GM21526 (cell line): ENCODE results near the gene SPRED3.
A peak's percentile ranks its signal among the peaks of the same experiment; 100 is the strongest.

Experiments
- ATAC-seq: cut with Tn5 transposase; IDR thresholded peaks from one replicate; pipeline ENCODE4 v1.9.1; 2021; ENCODE audit warnings: moderate library complexity; ENCODE audit not compliant: unreplicated experiment, low FRiP score

The SPRED3 gene

DNA sequence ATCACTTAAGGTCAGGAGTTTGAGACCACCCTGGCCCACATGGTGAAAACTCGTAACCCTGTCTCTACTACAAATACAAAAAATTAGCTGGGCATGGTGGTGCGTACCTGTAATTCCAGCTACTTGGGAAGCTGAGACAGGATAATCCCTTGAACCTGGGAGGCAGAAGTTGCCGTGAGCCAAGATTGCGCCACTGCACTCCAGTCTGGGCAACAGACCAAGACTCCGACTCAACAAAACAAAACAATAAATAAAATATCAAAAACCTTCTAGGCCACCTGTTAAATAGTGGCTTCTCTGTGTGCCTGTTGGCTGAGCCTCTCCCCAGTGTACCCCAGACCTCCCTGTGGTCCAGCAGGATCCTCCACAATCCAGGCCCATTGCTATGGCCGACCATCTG is 17.4 kb upstream of the SPRED3 start:
- no peak for ATAC-seq

DNA sequence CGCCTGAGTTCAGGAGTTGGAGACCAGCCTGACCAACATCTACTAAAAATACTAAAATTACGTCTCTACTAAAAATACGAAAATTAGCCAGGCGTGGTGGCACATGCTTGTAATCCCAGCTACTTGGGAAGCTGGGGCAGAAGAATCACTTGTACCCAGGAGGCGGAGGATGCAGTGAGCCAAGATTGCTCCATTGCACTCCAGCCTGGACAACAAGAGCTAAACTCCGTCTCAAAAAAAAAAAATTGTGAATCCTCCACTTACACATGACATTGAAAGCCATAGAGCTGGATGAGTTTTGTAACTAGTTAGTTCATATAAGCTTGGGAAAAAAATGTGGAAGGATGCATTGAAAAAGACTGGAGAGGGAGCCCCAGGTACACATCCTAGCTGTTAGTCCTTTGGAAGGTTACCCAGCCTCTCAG is 14.6 kb upstream of the SPRED3 start:
- no peak for ATAC-seq

DNA sequence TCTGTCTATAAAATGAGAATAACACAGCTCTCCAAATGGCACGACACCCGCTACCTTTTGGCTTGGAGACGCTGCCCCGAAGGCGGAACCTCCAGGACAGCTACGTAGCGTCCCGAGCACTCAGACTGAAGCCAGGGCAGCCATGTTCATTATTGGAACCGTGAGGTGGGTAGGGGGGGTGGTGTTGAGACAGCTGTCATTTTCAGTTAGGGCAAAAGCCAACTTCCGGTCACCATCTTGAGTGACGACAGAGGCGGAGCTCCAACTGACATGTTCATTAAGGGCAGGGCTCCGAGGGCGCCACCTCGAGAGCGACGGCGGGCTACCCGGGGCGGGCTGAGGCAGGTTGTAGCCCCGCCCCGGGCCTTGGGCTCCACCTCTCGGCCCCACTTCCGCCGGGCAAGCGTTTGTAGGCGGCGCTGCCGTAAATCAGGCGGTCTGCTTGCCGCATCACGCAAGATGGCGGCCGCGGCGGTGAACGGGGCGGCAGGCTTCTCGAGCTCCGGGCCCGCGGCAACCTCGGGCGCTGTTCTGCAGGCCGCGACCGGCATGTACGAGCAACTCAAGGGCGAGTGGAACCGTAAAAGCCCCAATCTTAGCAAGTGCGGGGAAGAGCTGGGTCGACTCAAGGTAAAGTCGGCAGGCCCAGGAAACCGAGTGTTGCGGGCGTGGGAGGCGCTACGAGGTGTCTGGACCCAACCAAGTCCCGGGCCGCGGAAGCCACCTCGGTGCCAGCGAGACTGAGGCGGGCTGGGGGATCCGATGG is 14.0 kb upstream of the SPRED3 start, which contains the start of gene PSMD8:
Gene PSMD8 (plus strand): TSS at position 240 of the 766 bp plus-strand sequence. CDS start 31 bp downstream, at position 271.
- ATAC-seq, result peak; percentile 89

DNA sequence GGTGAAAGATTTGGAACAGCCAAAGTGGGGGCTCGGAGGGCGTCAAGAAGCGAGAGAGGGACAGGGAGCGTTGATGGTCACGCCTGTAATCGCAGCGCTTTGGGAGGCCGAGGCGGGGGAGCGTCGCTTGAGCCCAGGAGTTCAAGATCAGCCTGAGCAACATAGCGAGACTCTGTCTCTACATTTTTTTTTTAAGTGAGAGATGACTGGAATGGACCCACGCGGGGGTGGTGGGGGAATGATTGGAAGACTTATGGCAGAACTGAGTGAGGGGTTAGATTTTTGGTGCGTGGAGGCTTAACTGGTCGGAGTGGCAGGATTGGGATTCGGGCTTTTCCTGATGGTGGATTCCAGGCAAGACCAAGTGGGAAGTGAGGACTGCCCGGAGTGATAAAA is 13.4 kb upstream of the SPRED3 start:
- ATAC-seq, result no peak

DNA sequence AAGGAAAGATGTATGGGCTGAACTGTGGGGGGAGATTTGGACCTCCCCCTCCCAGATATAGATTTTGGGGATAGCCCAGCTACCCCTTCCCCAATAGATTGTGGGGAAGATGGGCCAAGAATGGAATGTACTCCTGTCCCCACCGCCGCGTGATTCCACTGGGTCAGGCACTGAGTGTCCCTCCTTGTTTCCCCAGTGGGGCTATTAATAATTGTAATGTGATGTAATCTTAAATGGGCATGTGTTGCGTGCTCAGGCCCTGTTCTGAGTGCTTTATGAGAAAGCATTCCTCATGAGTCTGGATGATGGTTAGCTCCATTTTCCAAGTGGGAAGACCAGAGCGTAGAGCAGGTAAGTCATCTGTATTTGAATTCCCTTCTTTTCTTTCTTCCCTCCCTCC is 12.7 kb upstream of the SPRED3 start:
- no peak for ATAC-seq

DNA sequence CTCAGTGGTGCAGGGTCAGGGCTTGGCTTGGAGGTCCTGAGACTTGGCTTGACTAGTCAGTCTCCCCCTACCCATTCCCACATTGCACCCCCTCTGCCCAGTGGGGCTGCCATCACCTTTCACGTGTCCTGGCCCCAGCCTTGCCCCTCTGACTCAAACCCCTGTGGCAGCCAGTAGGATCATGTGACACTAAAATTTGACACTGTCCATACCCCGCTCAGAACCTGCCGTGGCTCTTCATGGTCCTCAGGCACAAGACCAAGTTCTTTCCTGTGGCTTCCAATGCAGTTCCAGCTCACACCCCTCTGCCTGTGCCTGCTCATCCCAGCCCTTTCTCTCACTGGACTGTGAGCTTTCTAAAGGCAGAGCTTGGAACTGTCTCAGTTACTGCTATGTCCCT is 11.9 kb upstream of the SPRED3 start:
- no peak for ATAC-seq

DNA sequence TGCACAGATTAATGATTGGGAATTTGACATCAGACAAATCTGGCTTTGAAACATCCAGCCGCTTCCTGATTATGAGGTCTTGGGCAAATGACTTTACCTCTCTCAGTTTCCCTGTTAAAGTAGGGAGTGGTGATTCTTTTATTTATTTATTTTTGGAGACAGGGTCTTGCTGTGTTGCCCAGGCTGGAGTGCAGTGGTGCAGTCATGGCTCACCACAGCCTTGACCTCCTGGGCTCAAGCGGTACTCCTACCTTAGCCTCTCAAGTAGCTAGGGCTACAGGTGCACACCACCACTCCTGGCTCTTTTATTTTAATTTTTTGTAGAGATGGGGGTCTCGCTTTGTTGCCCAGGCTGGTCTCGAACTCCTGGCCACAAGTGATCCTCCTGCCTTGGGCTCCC is 11.4 kb upstream of the SPRED3 start:
- ATAC-seq, result no peak

DNA sequence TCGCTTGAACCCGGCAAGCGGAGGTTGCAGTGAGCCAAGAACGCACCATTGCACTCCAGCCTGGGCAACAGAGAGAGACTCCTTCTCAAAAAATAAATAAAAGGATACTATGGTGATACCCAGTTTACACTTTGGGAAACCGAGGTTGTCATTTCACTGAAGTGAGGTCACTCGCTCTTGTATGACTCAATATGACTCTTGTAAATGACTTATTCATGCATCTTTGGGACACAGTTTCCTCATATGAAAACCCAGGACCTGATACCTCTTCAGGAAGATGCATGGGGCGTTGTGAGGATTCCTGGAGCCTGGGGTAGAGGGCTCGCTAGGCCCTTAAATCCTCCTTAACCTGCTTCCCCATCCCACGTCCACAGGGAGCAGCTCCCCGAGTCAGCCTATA is 9.6 kb upstream of the SPRED3 start:
- no peak for ATAC-seq

DNA sequence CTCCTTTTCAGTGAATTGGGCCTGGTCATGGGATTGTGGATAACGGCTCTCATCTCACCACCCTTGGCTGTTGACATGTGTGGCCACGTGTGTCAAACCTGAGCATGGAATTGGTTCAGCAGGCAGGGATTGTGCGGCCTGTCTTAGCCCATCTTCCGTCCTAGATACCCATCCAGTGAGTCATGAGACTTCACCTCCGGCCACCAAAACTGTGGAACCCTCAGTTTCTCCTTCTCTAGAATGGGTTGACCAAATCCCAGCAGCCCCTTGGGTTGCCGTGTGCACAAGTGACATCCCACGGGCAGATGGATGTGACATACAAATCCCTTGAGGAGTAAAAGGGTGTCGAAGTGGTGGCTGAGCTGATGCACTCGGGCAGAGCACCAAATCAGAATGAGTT is 7.4 kb upstream of the SPRED3 start:
- no peak for ATAC-seq

DNA sequence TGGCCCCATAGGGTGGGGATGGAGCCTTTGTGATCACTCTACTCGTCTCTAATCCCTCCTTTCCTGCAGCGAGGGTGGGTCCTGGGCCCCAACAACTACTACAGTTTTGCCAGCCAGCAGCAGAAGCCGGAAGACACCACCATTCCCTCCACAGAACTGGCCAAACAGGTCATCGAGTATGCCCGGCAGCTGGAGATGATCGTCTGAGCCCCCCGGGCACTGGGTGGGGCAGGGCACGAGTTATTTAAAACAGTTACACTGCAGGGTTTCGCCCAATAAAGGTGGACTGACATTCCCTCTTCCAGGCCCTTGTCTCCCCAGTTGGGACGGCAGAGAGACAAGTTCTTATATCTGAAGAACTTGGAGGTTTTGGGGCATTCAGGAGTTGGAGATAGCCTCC is 5.3 kb upstream of the SPRED3 start:
- ATAC-seq, result no peak

DNA sequence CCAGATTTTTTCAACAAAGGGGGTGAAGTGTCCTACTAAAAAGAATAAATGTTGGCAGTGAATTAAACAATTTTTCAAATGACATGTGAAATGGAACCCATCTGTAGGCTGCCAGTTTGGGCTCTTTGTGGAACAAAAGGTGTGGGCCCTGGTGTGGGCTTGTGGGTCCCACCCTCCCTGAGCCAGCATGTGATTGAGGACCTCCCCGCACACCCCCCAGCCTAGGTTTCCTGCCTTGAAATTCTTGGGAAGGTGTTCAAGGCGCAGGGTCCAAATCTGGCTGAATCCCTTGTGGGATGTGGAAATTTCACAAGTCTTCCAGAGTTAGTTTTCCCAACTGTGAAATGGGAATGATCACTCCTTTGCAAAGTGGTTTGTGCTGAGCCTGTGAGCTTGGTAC is 4.8 kb upstream of the SPRED3 start:
- ATAC-seq, result no peak

DNA sequence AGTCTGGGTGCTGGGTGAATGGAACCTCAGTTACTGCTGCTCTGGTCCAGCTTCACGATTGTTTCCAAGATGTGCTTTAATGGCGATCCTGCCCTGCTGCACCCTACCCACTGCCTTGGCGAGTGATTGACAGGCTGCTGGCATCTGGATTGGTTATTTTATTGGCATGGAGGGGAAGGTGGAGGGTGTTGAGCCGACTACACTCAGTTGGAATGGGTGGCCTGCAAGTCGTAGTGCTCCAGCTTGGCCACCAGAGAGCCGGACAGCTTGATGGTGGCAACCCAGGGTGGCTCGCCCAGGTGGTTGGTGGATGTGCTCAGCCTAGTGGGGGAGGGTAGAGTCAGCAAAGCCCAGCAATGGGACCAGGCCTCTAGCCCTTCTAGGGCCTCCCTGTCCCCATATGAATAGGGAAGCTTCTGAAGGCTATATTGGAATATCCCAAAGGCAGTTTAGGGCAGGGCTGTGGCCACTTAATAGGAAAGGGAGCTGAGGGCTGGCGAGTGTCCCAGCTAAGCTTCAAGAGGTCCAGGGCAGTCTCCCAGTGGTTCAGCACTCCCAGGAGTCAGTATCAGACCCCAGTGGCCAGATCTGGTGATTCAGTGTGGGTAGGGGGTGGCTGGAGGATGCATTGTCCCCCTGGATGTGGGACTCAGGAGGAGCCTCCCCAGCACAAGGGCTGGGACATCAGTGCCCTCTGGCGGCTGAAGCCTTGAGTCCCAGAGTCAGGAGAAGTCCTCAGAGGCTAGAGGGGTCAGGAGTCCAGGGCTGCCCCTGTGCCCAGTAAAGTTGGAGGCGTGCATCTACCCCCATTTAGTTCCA is 4.1 kb upstream of the SPRED3 start:
- ATAC-seq, result no peak

DNA sequence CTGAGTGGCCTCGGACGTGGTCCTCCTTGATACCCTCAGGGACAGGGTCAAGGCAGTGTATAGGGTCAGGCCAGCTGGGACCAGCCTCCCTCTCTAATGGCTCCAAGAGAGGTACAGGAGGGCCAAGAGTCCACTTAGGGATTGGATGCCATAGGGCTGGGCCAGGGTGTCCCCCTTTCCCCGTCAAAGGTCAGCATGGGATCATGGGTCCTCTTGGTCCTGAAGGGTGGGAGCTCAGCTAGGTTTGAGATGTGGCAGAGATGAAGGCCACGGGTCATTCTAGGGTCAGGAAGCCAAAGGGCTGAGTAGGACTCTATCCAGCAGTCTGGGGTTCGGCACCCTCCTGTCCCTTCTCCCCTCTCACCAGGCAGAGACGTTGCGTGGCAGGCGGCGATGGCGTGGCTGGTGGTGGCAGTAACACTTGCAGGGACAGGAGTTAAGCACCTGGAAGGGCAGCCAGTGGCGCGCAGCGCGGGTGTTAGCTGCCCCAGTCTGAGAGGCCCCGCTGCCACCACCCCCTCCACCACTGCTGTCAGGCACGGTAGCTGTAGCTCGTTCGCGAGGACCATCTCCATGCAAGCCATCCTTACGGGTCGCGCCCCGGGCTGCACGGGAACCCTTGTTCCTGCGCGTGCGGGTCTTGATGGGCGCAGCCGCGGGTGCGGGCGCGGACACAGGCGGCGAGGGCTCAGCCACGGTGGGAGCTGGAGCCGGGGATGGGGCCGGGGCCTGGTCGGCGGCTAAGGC is 3.3 kb upstream of the SPRED3 start:
- ATAC-seq, result no peak

DNA sequence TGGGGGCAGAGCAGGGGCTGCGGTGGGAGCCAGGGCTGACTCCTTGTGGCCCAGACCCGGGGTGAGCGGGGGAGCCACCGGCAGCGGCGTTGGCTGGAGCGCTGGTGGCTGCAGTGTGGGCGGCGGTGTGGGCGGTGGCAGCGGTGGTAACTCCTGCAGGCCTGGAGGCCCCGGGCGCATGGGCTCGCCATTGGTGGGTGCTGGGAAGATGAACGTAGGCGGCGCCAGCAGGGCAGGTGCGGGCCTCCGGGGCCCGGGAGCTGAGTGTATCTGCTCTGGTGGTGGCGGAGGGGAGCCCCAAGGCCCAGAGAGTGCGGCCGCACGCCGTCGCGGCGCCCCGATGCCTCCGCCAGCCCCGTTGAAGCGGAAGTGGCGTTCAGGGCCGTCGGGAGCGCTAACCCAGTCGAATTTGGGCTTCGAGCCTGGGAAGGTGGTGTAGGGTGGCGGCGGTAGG is 2.7 kb upstream of the SPRED3 start:
- no peak for ATAC-seq

DNA sequence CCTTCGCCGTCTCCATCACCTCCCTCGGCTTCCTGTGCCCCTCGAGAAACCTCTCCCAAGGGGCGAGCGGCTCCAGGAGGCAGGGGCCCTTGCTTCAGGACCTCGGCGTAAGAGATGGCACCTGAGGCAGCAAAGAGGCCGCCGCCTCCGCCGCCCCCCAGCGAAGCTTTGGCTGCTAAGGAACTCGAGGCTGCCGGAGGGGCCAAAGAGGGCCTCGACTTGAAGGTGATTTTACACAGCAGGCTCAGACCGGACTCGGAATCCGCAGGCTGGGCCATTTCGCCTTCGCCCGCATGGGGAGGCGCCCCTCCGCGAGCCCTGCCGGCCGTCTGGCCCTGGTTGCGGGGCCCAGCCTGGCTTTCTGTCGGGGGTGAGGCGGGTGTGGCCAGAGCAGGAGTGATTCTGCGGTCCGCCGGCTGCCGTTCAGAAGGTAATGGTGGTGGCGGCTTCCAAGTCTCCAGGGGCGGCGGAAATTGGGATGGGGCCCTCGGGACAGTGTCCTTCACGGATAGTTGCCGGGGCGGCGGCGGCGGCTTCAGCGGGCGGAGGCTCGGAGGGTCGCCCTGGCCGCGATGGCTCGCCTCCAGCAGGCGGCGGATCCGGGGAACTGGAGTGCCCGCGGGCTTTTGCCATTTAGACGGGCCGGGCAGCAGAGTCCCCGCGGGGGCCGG is 2.1 kb upstream of the SPRED3 start:
- no peak for ATAC-seq

DNA sequence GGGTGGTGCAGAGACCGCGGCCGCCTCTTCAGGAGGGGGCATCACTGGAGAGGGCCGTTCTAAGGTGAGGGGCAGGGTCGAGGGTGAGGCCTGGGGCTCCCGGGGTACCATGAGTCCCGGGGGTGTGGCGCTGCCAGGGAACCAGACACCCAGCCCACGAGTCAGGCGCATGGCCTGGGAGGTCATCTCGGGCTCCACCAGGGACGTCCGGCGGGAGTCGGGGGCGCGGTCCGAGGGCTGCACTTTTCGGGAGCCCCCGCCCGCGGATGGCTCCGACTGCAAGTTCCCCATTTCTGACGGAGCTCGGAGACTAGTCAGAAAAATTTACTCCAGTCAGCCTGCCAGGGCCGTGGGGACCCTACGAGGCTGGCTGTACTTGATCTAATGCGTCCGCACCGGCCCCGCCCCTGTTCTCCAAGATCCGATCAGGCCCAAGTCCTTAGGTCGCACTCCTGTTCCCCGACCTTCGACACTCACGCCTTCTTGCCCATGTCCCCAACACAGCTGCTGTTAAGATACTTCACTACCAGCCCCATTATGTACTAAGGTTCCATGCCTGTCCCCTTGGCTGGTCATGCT is 1.4 kb upstream of the SPRED3 start:
- ATAC-seq, result no peak

DNA sequence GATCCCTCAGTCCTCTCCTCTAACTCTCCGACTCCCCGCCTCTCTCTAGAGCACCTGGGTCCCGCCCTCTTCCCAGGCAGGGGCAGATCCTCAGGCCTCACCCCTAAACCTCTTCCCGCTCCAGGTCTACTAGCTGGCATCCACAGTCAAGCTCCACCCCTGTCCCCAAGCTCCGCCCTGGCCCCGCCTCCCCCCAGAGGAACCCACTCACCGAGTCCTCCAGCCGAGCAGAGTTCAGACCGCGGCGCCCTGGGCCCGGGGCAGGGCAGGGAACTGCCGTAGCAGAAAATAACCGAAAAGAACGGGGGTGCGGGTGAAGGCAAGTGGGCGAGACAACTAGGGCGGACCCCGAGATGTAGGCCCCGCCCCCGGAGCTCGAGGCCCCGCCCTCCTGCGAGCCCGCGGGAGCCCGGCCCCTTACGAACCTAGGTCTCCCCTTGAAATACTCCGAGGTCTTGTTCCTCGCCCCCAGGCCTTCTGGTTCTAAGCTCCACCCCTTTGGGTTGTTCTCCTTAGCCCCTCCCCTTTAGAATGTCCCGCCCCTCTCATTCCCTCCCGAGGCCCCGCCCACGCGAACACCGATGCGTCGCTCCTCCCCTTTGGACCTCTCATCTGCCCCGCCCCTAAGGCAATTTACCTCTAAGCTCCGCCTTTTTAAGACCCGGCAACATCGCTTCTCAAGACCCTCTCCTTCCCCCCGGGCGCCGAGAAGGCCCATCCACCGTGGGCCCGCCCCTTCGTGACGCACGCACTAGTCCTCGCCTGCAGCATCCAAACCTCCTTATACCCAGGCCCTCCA is 748 bp upstream of the SPRED3 start, which contains the start of gene GGN:
Gene GGN (minus strand): TSS at position 485 of the 799 bp plus-strand sequence. CDS start 773 bp downstream, outside the sequence.
- ATAC-seq, result no peak

DNA sequence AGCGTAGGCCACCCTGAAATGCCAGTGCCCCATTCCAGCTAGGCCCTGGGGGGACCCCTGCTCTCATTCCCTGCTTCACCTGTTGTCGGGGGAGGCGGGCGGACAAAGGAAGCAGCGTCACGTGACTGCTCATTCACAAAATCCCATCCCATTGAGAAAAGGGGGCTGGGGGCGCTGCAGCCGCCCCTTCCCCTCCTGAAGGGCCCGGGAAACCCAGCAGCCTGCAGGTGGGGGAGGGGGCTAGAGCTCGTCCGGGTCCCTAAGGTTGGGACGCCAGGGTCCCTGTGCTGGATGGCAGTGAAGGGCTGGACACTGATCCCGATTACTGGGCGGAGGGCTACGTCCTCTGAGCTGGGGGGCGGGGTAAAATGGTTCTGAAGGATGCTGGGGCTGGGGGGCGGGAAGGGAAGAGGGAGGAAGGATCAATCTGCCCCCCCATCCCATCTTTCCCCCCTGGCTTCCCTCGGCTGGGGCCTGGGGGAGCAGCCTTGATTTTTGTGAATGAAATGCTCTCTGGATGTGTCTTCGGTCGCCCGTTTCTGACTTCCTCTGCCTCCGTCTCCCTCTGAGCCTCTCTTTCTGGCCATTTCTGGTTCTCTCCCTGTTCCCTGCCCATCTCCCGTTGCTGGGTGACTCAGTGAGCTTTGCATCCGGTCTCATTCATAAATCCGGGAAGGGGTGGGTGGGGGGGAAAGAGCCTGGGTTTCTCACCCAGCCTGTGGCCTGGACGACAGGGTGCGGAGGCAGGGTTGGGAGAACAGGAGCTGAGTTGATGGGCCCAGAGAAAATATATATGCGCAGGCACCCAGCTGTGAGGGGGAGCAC is 816 bp downstream of the SPRED3 start:
- no peak for ATAC-seq
